ENCODE results near the gene ITPKB. TPM values are rescaled to one million over a fixed set of nuclear protein-coding genes. Genes with fewer than 3 reads are reported as not detected.

Gene ITPKB
- total and polyA plus RNA-seq, 7 donors: 1.4 to 80.9 (median 52.4) TPM

- peaks cover 0 to 46% (median 13%) of the 10 kb centered on the region in 4 donors for H3K4me1 ChIP-seq
- H3K27ac ChIP-seq: no peak overlapping the region
- WGBS, 2 donors: 93 to 94% methylated on average over 4 of the region's 4 CpGs
- no peaks in the 10 kb centered on the region for H3K27me3 ChIP-seq
- intact Hi-C loops (cut with DNase I): no loop called here
- no peak overlapping the region for H3K4me3 ChIP-seq
- TF ChIP-seq EP300 (IDR thresholded peaks at IDR 0.05) (no peak), POLR2A (IDR thresholded peaks at IDR 0.05) (no peak), CTCF (IDR thresholded peaks at IDR 0.05) (no peak), POLR2AphosphoS5 (IDR thresholded peaks at IDR 0.05) (no peak)
- H3K36me3 ChIP-seq: no peaks in the 10 kb centered on the region
- no peaks in the 10 kb centered on the region for H3K9me3 ChIP-seq
- no peak for DNase-seq
Observed at GRCh38 chr1:226666692-226667091, 72.4 kb downstream of the ITPKB start.

GRCh38 chr1:226666164-226666506 is 72.9 kb downstream of the ITPKB start:
- TF ChIP-seq EP300 (IDR thresholded peaks at IDR 0.05): no peak
- no peak for TF ChIP-seq CTCF (IDR thresholded peaks at IDR 0.05)
- TF ChIP-seq POLR2AphosphoS5 (IDR thresholded peaks at IDR 0.05): no peak
- TF ChIP-seq POLR2A (IDR thresholded peaks at IDR 0.05): no peak
- no peak overlapping the region for H3K27ac ChIP-seq
- WGBS, 2 donors: 88 to 96% methylated on average over 6 of the region's 6 CpGs
- H3K36me3 ChIP-seq: no peaks in the 10 kb centered on the region
- intact Hi-C loops (cut with DNase I): no loop called here
- H3K4me1 ChIP-seq: peaks cover 0 to 41% (median 10%) of the 10 kb centered on the region in 4 donors
- no peaks in the 10 kb centered on the region for H3K27me3 ChIP-seq
- no peak for DNase-seq
- H3K9me3 ChIP-seq: no peaks in the 10 kb centered on the region
- no peak overlapping the region for H3K4me3 ChIP-seq

GRCh38 chr1:226665505-226666163 is 73.4 kb downstream of the ITPKB start:
- Histone ChIP-seq H3K36me3 (no peaks in the 10 kb centered on the region), H3K4me1 (peaks cover 0 to 37% (median 7%) of the 10 kb centered on the region in 4 donors), H3K9me3 (no peaks in the 10 kb centered on the region), H3K4me3 (no peak overlapping the region), H3K27ac (no peak overlapping the region), H3K27me3 (no peaks in the 10 kb centered on the region)
- WGBS, 2 donors: 83 to 92% methylated on average over 17 of the region's 17 CpGs
- TF ChIP-seq POLR2AphosphoS5 (IDR thresholded peaks at IDR 0.05): no peak
- no peak for TF ChIP-seq CTCF (IDR thresholded peaks at IDR 0.05)
- TF ChIP-seq POLR2A (IDR thresholded peaks at IDR 0.05): no peak
- no peak for TF ChIP-seq EP300 (IDR thresholded peaks at IDR 0.05)
- intact Hi-C loops (cut with DNase I): loop anchor here (2.0 kb wide), 1 partner anchor 13 kb away; no protein-coding TSS in a partner anchor
- no peak for DNase-seq

- peaks cover 0 to 26% (median 3%) of the 10 kb centered on the region in 4 donors for H3K4me1 ChIP-seq
- H3K36me3 ChIP-seq: no peaks in the 10 kb centered on the region
- H3K27ac ChIP-seq: no peak overlapping the region
- no peak overlapping the region for H3K4me3 ChIP-seq
- TF ChIP-seq POLR2A (IDR thresholded peaks at IDR 0.05): no peak
- TF ChIP-seq POLR2AphosphoS5 (IDR thresholded peaks at IDR 0.05): peak; percentile 30 to 81 (median 59)
- TF ChIP-seq EP300 (IDR thresholded peaks at IDR 0.05): peak in 3 of 4 donors; percentile 8 to 63 (median 18)
- no peak for TF ChIP-seq CTCF (IDR thresholded peaks at IDR 0.05)
- intact Hi-C loops (cut with DNase I): loop anchor here (2.0 to 5.0 kb wide), 2 partner anchors 14 to 38 kb away; no protein-coding TSS in a partner anchor
- no peaks in the 10 kb centered on the region for H3K9me3 ChIP-seq
- 69 to 84% methylated on average over 15 of the region's 15 CpGs for WGBS, 2 donors
- peak; percentile 91 for DNase-seq
- H3K27me3 ChIP-seq: no peaks in the 10 kb centered on the region
Observed at GRCh38 chr1:226664413-226665101, 74.5 kb downstream of the ITPKB start.
